ENCODE results near the gene FLRT2. TPM values are rescaled to one million over a fixed set of nuclear protein-coding genes. Genes with fewer than 3 reads are reported as not detected.
A peak's percentile ranks its signal among the peaks of the same experiment; 100 is the strongest.

FLRT2 gene
- total RNA-seq, 1 experiment from 2014 or later = 13.2 TPM

DNA sequence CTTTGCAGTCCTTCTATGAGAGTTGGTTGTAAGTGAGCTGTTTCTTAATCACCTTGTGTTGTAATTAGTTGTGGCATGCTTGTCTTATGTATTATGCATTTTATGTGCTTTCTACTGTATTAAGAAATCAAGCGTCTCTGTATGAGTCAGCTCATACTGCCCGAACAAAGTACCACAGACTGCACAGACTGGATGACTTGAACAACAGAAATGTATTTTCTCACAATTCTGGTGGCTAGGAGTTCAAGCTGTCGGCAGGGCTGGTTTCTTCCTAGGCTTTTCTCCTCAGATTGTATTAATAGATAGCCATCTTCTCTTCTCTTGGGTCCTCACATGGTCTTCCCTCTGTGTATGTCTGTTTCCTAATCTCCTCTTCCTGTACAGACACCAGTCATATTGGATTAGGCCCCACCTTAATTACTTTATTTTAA lies 77.7 kb downstream of the FLRT2 start:
- TF ChIP-seq, protein P1, sequence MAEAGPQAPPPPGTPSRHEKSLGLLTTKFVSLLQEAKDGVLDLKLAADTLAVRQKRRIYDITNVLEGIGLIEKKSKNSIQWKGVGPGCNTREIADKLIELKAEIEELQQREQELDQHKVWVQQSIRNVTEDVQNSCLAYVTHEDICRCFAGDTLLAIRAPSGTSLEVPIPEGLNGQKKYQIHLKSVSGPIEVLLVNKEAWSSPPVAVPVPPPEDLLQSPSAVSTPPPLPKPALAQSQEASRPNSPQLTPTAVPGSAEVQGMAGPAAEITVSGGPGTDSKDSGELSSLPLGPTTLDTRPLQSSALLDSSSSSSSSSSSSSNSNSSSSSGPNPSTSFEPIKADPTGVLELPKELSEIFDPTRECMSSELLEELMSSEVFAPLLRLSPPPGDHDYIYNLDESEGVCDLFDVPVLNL (CRISPR knock-in tag; IDR thresholded peaks at IDR 0.05; ENCODE audit: borderline replicate concordance, low read depth) = no peak
- POLR2A ChIA-PET = no interaction called here
- Mint-ChIP-seq H3K27ac (no peak overlapping the region), H3K36me3 (no peaks in the 10 kb centered on the region), H3K4me1 (peaks cover 10% of the 10 kb centered on the region), H3K4me3 (no peak overlapping the region), H3K9me3 (0 out of 2 replicates have a peak, but pooled peaks cover 4% of the 10 kb centered on the region), H3K27me3 (ENCODE audit: low read depth) (no peaks in the 10 kb centered on the region)
- CTCF ChIA-PET = no interaction called here
- no peak for ATAC-seq
- DNase-seq (ENCODE audit: low spot score) = no peak

DNA sequence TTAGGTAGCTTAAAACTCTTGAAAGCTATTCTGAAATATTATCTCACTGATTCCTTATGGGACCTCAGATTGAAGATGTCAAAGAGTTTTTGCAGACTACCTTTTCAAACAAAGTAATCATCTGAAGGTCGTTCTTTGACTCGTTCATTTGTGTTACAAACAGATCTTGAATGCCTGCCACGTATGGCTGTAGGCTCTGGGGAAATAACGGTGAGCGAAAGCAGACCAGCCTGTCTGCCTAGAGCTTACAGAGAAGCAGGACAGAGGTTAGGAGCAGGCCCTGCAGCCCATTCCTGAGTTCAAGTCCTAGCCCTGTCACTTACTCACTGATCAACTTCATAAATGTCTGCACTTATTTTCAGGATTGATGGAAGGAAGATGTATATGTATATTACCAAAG lies 83.6 kb downstream of the FLRT2 start:
- no peak for TF ChIP-seq NFATC4 (CRISPR knock-in tag; IDR thresholded peaks at IDR 0.05)
- TF ChIP-seq, protein P2, sequence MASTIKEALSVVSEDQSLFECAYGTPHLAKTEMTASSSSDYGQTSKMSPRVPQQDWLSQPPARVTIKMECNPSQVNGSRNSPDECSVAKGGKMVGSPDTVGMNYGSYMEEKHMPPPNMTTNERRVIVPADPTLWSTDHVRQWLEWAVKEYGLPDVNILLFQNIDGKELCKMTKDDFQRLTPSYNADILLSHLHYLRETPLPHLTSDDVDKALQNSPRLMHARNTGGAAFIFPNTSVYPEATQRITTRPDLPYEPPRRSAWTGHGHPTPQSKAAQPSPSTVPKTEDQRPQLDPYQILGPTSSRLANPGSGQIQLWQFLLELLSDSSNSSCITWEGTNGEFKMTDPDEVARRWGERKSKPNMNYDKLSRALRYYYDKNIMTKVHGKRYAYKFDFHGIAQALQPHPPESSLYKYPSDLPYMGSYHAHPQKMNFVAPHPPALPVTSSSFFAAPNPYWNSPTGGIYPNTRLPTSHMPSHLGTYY (CRISPR knock-in tag; IDR thresholded peaks at IDR 0.05) = no peak
- TF ChIP-seq, protein P3, sequence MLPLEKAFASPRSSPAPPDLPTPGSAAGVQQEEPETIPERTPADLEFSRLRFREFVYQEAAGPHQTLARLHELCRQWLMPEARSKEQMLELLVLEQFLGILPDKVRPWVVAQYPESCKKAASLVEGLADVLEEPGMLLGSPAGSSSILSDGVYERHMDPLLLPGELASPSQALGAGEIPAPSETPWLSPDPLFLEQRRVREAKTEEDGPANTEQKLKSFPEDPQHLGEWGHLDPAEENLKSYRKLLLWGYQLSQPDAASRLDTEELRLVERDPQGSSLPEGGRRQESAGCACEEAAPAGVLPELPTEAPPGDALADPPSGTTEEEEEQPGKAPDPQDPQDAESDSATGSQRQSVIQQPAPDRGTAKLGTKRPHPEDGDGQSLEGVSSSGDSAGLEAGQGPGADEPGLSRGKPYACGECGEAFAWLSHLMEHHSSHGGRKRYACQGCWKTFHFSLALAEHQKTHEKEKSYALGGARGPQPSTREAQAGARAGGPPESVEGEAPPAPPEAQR (CRISPR knock-in tag; IDR thresholded peaks at IDR 0.05) = no peak
- TF ChIP-seq, protein P4, sequence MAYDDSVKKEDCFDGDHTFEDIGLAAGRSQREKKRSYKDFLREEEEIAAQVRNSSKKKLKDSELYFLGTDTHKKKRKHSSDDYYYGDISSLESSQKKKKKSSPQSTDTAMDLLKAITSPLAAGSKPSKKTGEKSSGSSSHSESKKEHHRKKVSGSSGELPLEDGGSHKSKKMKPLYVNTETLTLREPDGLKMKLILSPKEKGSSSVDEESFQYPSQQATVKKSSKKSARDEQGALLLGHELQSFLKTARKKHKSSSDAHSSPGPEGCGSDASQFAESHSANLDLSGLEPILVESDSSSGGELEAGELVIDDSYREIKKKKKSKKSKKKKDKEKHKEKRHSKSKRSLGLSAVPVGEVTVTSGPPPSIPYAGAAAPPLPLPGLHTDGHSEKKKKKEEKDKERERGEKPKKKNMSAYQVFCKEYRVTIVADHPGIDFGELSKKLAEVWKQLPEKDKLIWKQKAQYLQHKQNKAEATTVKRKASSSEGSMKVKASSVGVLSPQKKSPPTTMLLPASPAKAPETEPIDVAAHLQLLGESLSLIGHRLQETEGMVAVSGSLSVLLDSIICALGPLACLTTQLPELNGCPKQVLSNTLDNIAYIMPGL (CRISPR knock-in tag; IDR thresholded peaks at IDR 0.05) = no peak
- TF ChIP-seq CREM (CRISPR knock-in tag; IDR thresholded peaks at IDR 0.05) = no peak
- TF ChIP-seq FOXK1 (CRISPR knock-in tag; IDR thresholded peaks at IDR 0.05) = no peak
- no peaks in the 10 kb centered on the region for H3K9me3 Mint-ChIP-seq
- ChIA-PET POLR2A (interaction anchor here (0.6 kb wide), 1 partner anchor 79 kb away, joined by 5 read pairs; no protein-coding TSS in a partner anchor), CTCF (interaction anchor here (1.3 kb wide), 1 partner anchor 85 kb away, joined by 3 read pairs; no protein-coding TSS in a partner anchor)
- no peaks in the 10 kb centered on the region for H3K27me3 Mint-ChIP-seq (ENCODE audit: low read depth)
- no peak overlapping the region for H3K27ac Mint-ChIP-seq
- no peak overlapping the region for H3K4me3 Mint-ChIP-seq
- peaks cover 44% of the 10 kb centered on the region for H3K4me1 Mint-ChIP-seq
- H3K36me3 Mint-ChIP-seq = no peaks in the 10 kb centered on the region
- DNase-seq (ENCODE audit: low spot score) (no peak), ATAC-seq (peak; percentile 38; the same call in 1 of the 2 replicates)

DNA sequence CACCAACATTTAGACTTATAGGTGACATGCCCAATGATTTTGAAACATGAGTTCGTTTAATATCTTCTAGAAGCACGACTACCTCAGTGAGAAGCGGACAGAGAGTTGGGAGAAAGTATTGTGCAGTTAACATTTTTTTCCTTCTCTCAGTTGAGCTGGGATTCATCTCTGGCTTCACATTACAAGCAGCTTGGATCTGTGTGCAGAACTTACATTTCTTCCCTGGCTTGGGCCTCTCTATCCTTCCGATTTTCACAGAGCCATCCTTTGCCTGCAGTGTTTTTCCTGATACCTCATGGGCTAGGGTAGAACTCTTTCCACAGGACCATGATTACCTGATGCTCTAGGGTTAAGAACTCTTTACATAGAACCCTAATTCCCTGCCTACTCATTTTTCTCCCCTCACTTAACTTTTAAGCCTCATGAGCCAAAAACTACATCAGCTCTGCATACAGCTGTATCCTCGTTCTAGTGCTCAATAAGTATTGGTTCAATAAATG lies 86.5 kb downstream of the FLRT2 start:
- ATAC-seq (no peak), DNase-seq (ENCODE audit: low spot score) (no peak)
- Mint-ChIP-seq H3K4me1 (peaks cover 51% of the 10 kb centered on the region), H3K27ac (no peak overlapping the region), H3K9me3 (no peaks in the 10 kb centered on the region), H3K36me3 (peaks cover 5% of the 10 kb centered on the region), H3K4me3 (no peak overlapping the region), H3K27me3 (ENCODE audit: low read depth) (no peaks in the 10 kb centered on the region)
- CTCF ChIA-PET = no interaction called here
- POLR2A ChIA-PET = no interaction called here
- TF ChIP-seq ESRRA (CRISPR knock-in tag; IDR thresholded peaks at IDR 0.05; ENCODE audit: borderline replicate concordance) (no peak), TEAD4 (CRISPR knock-in tag; IDR thresholded peaks at IDR 0.05) (no peak), ZNF423 (CRISPR knock-in tag; IDR thresholded peaks at IDR 0.05) (no peak)
- TF ChIP-seq, protein P5, sequence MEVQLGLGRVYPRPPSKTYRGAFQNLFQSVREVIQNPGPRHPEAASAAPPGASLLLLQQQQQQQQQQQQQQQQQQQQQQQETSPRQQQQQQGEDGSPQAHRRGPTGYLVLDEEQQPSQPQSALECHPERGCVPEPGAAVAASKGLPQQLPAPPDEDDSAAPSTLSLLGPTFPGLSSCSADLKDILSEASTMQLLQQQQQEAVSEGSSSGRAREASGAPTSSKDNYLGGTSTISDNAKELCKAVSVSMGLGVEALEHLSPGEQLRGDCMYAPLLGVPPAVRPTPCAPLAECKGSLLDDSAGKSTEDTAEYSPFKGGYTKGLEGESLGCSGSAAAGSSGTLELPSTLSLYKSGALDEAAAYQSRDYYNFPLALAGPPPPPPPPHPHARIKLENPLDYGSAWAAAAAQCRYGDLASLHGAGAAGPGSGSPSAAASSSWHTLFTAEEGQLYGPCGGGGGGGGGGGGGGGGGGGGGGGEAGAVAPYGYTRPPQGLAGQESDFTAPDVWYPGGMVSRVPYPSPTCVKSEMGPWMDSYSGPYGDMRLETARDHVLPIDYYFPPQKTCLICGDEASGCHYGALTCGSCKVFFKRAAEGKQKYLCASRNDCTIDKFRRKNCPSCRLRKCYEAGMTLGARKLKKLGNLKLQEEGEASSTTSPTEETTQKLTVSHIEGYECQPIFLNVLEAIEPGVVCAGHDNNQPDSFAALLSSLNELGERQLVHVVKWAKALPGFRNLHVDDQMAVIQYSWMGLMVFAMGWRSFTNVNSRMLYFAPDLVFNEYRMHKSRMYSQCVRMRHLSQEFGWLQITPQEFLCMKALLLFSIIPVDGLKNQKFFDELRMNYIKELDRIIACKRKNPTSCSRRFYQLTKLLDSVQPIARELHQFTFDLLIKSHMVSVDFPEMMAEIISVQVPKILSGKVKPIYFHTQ (CRISPR knock-in tag; IDR thresholded peaks at IDR 0.05) = no peak
- TF ChIP-seq, protein P6, sequence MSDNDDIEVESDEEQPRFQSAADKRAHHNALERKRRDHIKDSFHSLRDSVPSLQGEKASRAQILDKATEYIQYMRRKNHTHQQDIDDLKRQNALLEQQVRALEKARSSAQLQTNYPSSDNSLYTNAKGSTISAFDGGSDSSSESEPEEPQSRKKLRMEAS (CRISPR knock-in tag; IDR thresholded peaks at IDR 0.05) = no peak
- TF ChIP-seq, protein P7, sequence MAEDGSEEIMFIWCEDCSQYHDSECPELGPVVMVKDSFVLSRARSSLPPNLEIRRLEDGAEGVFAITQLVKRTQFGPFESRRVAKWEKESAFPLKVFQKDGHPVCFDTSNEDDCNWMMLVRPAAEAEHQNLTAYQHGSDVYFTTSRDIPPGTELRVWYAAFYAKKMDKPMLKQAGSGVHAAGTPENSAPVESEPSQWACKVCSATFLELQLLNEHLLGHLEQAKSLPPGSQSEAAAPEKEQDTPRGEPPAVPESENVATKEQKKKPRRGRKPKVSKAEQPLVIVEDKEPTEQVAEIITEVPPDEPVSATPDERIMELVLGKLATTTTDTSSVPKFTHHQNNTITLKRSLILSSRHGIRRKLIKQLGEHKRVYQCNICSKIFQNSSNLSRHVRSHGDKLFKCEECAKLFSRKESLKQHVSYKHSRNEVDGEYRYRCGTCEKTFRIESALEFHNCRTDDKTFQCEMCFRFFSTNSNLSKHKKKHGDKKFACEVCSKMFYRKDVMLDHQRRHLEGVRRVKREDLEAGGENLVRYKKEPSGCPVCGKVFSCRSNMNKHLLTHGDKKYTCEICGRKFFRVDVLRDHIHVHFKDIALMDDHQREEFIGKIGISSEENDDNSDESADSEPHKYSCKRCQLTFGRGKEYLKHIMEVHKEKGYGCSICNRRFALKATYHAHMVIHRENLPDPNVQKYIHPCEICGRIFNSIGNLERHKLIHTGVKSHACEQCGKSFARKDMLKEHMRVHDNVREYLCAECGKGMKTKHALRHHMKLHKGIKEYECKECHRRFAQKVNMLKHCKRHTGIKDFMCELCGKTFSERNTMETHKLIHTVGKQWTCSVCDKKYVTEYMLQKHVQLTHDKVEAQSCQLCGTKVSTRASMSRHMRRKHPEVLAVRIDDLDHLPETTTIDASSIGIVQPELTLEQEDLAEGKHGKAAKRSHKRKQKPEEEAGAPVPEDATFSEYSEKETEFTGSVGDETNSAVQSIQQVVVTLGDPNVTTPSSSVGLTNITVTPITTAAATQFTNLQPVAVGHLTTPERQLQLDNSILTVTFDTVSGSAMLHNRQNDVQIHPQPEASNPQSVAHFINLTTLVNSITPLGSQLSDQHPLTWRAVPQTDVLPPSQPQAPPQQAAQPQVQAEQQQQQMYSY (CRISPR knock-in tag; IDR thresholded peaks at IDR 0.05) = no peak
